NCI-H2081 treated with DMSO at 0.1 percent for 48 hours (cell line): ENCODE results near the gene RAB5B.
A peak's percentile ranks its signal among the peaks of the same experiment; 100 is the strongest.

ENCODE experiments used
- DNase-seq: peaks from one replicate; lab custom pipeline; 2025; lab: John Stamatoyannopoulos, UW

The RAB5B gene, protein sequence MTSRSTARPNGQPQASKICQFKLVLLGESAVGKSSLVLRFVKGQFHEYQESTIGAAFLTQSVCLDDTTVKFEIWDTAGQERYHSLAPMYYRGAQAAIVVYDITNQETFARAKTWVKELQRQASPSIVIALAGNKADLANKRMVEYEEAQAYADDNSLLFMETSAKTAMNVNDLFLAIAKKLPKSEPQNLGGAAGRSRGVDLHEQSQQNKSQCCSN

DNA sequence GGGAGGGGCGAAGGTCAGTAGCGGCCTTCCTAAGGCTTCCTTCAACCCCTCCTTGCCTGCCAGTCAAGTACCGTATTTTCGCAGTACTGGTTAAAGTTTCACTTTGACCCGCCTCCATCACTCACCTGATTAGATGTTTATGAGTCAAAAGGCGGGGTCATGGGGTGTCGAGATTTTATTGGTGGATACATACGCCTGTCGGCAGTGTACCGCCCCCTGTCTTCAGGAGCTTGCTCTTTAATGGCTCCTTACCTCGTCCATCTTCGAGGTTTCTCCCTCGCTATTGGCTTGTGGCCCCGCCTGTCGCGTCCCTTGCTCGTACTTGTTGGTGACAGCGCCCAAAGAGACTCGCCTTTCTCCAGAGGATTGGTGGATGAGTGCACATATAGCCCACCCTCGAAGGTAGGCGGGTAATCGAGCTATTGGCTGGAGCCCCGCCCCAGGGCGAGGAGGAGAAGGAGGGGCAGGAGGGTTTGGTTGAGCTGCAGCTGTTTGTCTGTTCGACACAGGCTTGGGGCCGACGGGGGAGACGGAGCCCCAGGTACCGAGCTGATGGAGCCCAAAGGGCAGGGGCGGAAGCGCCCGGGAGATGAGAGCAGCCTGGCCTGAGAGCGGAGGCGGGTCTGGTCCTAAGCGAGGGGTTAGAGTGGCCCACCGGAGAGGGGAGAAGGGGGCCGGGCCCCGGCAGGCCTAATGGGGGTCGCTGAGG is at the start of gene RAB5B:
Gene RAB5B (plus strand): TSS at position 480 of the 709 bp plus-strand sequence. CDS start 12,883 bp downstream, outside the sequence.
- DNase-seq, result peak; percentile 99

DNA sequence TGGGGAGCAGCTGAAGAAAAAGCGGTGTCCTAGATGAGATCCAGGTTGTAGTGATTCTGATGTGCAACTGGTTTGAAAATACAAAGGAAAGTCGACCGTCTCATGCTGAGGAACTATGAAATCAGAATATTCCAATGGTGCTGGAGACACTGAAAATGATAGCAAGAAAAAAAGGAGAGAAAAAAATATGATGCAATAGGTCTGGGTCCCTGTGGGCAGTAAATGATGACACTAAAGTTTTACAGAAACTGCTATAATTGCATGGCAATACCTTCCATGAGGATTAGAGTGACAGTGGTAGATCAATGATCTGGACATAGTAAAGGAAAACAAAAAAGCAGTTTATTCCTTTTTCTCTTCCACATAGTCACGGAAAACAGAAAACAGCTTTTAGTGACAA is 48.5 kb upstream of the RAB5B start:
- DNase-seq, result no peak

DNA sequence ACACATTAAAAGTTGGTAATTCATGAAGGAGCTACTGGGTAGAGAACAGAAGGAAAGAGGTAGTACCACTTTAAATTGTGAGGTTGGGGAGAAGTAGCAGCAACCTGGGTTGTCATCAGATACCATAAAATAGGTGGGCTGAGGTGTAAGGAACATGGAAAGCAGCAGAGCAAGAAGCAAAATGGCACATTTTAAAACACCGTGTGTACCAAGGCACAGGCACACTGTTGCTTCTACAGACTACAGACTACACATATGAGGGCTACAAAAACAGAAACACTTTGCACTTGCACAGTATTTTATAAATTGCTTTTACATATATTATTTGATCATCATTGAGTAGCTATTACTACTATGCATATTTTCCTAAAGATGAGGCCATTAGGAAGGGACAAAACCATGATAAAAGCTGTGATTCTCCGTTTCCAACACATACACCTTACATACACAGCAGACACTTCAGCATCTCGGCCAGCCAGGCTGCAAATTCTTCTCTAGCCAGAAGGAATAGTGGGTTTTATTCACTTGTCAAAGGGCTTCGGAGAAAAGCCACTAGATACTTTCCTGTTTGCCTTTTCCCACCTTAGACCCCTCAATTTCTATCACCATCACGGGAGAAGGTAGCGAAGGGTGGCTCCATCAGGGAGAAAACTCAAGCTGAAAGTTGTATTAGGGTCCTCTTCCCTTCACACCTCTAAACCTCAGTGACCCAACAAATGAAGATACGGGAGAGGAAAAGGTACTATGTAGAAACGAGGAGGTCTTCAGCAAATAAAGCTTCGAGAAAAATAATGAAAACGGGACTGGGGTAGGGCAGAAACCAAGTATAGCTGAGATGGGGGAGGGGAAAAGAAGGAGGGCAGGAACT is 47.8 kb upstream of the RAB5B start:
- DNase-seq, result no peak

DNA sequence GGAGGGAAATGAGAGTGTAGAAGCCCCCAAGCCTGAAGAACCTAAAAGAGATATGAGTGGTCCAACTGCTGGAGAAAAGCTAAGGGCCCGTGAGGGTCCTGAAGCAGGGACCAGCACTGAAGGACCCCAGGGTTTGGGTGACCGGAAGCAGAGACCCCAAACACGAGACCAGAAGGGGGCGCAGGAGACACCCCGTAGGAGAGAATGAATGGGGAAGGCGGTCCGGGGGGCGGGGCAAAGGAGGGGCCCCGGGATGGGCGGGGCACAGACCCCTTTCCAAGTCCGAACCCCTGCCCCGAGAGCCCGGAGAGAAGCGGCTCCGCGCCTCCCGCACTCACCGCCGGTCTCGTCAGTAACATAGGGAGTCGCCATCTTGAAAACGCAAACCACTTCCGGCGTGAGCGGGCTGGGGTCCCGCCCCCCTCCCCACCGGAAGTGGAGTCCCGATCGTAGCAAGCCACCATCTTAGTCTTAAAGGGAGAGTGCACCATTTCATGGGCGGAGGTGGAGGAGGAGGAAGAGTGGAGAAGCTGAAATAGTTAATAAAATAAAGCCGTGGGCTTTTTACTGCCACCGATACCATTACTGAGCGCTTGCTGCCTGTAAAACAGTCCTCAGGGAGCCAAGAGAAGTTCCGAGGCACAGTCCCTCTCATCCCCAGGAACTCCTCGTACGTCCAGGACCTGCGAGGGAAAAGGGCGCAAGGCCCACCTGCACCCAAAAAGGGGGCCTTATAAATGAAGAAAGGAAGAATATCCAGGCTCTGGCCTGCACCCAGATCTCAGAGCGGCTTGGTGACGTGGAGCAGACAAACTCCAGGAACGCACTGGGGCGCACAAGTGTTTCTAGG is 46.9 kb upstream of the RAB5B start:
- DNase-seq, result peak; percentile 79

DNA sequence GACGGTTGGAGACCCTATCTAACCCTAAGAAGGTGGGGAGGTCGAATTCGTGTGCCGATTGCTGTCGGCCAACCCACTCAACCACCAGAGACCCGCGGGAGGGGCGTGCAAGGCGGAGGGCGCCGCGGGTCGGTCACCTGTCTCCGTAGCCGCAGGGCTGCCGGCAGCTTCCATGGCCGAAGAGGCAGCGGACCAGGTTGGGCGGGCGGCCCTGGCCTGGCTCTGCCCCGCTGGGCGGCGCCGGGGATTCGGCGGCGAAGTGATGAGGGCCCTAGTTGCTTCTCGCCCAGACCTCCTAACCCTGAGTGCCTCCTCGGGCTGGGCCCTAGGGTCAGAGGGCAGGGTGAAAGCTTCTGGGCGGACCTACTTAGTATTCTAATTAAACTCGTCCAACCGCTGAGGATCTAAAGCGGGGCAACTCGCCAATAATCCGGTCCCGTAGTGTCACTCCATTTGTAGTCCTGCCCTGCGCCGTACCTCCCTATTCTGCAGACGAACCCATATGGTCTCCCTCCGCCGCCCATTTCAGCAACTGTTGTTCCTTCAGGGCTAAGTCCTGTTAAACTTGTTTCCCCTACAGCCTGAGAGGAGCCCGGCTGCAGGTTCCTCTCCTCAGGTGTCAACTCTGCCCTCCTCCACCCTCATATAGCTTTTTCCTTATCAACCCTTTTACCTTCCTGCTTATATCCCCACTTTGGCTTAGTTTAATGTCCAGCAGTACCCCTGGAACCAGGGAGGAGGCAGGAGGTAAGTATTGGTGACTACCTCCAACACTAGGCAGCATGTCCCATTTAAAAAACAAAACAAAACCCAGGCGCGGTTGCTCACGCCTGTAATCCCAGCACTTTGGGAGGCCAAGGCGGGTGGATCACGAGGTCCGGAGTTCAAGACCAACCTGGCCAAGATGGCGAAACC is 46.0 kb upstream of the RAB5B start, which contains the start of gene PYM1:
Gene PYM1 (minus strand): TSS at position 307 of the 915 bp plus-strand sequence. CDS start 133 bp downstream, at position 174.
- peak; percentile 54 for DNase-seq

DNA sequence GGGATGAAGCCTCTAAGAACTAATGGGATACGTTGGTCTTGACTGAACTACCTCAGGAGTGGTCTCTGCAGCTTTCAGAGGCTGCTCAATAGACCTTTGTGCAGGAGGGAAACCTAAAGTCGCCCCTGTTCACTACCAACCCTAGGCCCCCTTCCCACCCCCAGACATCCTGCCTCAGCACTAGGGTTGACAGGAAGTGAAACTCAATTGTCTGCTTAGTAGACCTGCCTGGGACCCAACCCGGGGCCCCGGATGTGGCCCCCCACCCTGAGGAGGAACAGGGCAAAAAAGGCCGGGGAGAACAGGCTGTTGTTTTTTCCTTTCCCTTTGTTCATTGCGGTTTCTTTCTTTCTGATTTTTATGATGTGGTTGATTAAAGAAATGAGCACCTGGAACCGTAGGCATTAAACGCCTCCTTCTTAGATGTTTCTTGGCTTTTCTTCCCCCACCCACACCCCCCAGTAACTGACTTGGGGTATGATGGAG is 44.5 kb upstream of the RAB5B start:
- no peak for DNase-seq

DNA sequence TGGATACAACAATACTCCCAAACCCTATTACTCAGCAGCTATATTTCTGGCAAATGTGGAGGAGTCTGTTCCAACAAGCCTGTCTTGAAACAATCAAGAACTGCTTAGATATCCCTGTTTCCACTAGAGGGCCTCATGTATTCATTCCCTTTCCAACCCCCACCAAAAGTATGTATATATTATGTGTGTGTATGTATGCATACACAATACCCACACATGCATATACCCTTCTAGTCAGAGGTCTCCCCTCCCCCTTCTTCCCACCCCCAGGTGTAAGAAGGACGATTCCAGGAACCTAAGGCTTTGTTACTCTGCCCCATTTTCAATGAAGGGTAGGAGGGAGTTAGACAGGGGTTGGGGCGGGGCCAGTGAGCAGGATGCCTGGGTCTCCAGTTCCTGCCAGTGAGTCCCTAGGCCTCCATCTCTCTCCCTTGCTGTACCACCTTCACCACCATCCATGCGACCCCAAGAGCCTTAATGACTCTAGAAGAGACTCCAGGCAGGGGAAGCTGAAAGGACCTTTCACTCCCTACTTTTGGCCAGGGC is 43.0 kb upstream of the RAB5B start, which contains the start of gene DGKA:
Gene DGKA (plus strand): TSS at position 392 of the 546 bp plus-strand sequence. CDS start 5,342 bp downstream, outside the sequence.
- peak; percentile 19 for DNase-seq

DNA sequence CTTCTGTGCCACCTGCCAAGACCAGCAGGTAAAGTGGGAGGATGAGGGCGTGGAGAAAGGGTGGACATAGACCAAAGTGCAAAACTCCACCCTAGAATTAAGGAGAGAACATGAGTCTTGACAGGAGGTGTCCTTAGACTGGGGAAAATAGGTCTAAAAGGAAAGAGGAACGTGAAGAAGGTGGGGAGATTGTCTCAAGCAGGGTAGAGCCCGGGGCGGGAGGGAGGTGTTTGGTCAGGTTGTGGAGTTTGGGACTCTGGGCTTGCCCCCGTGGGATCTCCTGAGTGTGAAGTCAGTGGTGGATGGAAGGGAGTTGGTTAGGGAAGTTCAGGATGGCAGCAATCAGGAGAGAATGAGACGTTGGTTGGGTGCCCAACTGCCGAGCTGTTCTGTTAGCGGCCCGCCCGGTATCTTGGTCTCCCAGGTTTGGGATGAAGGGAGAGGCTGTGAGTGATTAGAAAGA is 42.5 kb upstream of the RAB5B start:
- no peak for DNase-seq

DNA sequence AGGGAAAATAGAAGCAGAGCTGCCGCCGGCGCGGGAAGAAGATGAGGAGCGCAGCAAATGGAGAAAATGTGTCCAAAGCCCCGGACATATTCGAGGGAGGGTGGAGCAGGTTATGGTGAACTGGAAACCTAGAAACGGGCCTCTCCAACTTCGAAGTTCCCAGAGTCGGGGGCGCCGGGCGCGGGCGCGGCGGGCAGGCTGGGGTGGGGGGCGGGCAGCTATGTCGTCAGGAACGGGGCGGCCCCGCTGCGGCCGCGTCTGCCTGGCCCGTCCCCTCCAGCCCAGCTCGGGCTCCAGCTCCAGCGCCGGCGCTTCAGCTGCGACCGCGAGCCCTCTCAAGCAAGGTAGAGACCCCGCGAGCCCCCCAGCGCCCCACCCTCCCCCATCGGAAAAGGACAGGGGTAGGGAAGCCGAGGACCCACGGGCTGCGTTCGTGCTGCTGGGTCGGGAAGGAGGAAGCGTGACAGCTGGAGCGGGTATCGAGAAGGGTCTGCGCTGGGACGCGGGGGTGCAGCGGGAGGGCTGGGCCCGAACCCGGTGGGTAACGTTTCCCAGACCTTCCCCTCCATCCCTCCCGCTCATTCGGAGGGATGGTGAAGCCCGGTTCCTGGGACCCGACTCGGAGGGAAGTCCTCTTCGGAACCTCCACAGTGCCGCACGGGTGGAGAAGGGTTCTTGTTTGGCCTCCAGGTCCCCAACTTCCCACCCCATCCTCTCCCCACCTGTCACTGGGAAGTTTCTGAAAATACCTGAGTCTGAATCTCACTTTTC is 41.9 kb upstream of the RAB5B start:
- DNase-seq, result no peak

DNA sequence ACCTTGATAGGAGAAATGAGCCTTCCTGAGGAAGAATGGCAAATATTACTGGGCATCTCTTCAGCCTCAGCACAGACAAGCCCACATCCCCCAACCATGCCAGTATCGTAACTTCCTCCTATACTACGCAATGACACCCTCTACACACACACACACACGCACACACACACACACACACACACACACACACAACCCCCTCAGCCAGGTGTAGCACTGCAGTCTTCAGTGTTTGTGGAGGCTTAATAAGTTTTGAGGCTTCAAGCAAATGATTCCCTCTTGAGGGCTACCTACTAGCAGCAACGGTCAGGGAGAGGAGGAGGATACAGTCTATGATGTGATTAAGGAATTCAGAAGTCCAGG is 41.3 kb upstream of the RAB5B start:
- no peak for DNase-seq

DNA sequence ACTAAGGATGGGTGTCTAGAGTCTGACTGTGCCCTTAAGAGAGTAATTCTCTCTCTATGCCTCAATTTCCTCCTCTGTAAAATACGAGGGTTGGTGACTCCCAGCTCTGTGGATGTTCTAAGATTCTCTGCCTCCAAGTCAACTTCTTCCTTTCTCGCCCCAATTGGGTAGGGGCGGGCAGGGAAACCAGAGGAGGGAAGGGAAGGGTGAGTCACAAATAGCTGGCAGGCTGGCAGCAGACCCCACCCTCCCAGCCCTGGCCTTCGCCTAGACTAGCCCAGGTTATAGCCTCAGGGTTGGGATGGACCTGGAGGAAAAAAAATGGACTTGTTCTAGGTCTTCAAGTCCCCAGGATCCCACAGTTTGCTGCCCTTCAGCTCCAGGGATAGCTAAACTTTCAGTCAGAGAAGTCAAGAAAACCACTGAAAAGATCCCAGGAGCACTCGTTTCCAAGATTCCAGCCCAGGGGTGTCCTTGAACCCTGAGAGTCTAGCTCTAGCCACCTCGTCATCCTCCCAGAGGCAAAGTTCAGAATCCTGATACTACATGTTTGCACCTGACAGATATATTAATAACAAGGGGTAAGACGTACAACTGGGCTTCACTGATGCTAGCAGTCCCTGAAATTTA is 40.6 kb upstream of the RAB5B start:
- no peak for DNase-seq

DNA sequence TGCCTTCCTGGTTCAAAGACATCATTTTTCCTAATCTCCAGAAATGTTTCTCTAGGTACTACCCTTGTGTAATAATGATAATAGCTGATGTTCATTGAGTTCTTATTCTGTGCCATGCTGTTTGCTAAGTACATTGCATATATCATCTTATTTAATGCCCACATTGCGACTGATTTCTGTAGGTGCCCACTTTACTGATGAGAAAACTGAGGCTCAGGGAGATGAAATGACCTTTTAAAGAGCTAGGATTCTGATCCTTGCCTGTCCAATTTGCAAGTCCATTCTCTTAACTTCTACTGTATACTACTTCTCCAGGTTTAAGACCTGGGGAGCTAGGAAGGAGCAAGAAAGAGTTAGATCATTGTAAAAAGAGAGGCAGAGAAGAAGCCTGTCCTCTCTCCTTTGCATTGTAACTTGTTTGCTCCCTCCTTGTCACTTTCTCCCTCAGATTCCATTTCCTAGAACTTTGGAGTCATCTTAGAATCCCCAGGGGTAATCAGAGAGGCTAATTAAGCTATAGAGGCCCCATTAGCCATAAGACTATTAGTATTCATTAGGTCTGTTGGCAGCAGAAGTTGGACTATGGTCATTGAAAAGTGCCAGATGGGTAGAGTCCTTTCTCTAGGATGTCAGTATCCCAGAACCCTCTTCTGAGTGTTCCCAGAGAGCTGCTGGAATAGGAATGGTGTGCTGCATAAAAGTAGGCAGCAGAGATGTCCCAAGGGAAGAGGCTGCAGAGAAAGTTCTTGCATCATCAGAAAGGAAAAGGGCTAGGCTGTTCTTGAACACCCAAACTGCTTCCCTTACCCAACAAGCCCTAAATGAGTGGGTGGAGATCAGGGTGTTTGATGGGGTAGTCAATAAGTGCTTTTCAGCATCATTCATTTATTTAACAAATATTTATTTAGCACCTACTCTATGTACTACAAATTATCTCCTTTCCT is 39.8 kb upstream of the RAB5B start:
- no peak for DNase-seq

DNA sequence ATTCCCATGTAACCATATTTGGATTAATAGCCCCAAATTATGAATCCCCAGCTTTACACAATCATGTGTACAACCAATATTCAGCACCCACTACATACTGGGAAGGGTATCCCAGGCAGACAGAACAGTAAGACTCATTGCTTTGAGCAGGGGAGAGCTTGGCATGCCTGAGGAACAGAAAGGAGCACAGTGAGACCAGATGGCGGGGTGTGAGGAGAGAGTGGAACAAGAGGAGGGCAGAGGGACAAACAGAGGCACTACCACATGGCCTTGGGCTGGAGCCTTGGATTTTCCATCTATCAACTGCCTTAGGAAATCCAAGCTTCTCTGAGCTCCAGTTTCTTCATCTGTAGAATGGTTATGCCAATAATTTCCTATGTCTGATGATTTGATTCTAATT is 39.1 kb upstream of the RAB5B start:
- no peak for DNase-seq

DNA sequence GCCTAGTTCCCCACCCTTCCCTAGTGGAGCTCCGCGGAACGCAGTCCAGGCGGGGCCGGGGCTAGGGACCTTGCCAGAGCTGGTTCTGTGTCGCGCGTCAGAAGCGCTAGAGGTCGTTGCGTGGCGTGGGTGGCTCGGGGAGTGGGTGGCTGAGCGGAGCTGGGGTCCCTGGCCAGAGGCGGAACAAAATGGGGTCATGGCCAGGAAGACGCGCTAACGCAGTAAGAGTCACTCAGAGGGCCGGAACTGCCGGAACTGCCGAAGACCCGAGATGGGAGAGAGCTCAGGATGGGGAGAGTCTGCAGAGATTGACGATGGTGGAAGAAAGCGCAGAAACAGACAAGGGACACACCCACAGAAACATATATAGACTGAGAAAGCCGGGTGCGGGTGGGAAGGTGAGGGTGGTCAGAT is 38.1 kb upstream of the RAB5B start:
- no peak for DNase-seq

DNA sequence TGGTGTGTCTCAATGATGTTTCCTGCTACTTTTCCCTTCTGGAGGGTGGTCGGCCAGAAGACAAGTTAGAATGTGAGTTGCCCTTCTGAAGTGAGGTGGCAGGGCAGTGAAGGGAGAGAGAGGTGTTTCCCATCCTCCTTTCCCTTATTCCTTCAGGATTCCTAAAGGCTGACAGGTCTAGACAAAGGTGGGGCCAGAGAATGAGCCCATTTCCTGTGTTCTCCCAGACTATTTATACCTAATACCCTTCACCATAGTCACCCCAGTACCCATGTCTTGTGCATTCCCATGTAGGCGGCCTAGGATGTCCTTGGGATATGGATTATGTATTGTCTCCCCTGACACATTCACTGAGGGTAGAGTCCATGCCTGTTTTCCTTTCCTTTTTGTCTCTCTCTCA is 35.9 kb upstream of the RAB5B start:
- no peak for DNase-seq

DNA sequence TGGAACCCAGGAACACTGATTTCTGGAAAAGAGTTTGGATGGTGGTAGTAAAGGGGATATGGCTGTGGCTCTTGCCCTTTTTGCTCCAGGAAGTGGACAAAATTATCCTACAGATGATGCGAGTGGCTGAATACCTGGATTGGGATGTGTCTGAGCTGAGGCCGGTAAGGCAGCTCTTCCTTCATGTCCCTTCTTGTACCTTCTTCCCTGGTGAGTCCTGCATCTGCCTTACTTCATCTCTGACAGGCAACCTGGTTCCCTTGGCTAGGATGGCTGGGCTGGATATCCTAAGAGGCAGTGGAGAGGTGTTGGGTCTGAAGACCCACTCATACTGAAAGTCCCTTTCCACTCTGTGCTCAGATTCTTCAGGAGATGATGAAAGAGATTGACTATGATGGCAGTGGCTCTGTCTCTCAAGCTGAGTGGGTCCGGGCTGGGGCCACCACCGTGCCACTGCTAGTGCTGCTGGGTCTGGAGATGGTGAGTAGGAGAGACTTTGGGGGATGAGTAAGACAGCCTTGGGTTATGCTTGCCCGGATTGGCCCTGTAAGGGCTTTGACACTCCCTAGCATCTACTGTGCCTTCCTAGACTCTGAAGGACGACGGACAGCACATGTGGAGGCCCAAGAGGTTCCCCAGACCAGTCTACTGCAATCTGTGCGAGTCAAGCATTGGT is 34.9 kb upstream of the RAB5B start:
- DNase-seq, result no peak
